ENCODE results near the gene KLHL10. TPM values are rescaled to one million over a fixed set of nuclear protein-coding genes. Genes with fewer than 3 reads are reported as not detected.

KLHL10 gene
- total and polyA plus RNA-seq, 4 donors, result 0.03 to 0.17 (median 0.07) TPM; not detected in 1

DNA sequence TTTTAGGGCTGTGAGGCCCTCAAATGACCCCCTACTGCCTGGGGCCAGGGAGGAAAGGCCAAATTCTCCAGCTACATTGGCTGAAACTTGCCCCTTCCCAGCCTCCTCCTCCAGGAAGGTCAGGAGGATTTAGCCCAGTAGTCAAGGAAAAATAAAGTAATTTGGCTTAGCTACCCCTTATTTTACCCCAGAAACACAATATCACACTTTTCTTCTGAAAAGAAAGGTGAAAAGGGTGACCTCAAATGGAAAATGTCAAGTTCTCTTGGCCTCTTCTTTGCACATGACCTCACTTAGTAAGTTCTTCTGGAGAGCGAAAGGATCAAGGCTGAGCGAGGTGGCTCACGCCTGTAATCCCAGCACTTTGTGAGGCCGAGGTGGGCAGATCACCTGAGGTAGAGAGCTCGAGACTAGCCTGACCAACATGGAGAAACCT, 43.1 kb upstream of the KLHL10 start:
- H3K27ac ChIP-seq (ENCODE audit: low read depth in 1 of 2, low read length in 2 of 2), result no peak overlapping the region
- WGBS, result 95% methylated on average over 5 of the region's 5 CpGs
- no peaks in the 10 kb centered on the region for H3K36me3 ChIP-seq (ENCODE audit: control insufficient read depth in 4 of 4, insufficient read depth in 3 of 4, low read depth in 1 of 4, low read length in 3 of 4)
- H3K4me3 ChIP-seq (ENCODE audit: low read depth in 1 of 3, low read length in 3 of 3), result no peak overlapping the region
- TF ChIP-seq RAD21 (IDR thresholded peaks at IDR 0.05), result no peak
- TF ChIP-seq HNF4A (conservative IDR thresholded peaks at IDR 0.05), result no peak
- TF ChIP-seq EGR1 (IDR thresholded peaks at IDR 0.05; ENCODE audit: low read depth in 2 of 2), result no peak
- TF ChIP-seq, protein P1, sequence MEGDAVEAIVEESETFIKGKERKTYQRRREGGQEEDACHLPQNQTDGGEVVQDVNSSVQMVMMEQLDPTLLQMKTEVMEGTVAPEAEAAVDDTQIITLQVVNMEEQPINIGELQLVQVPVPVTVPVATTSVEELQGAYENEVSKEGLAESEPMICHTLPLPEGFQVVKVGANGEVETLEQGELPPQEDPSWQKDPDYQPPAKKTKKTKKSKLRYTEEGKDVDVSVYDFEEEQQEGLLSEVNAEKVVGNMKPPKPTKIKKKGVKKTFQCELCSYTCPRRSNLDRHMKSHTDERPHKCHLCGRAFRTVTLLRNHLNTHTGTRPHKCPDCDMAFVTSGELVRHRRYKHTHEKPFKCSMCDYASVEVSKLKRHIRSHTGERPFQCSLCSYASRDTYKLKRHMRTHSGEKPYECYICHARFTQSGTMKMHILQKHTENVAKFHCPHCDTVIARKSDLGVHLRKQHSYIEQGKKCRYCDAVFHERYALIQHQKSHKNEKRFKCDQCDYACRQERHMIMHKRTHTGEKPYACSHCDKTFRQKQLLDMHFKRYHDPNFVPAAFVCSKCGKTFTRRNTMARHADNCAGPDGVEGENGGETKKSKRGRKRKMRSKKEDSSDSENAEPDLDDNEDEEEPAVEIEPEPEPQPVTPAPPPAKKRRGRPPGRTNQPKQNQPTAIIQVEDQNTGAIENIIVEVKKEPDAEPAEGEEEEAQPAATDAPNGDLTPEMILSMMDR (IDR thresholded peaks at IDR 0.05; ENCODE audit: low read depth, low read length, missing input control), result no peak
- no peak for TF ChIP-seq TAF1 (conservative IDR thresholded peaks at IDR 0.05)
- no peak for TF ChIP-seq GABPA (IDR thresholded peaks at IDR 0.05 in 1 of 2, conservative IDR thresholded peaks at IDR 0.05 in 1 of 2)
- no peak for TF ChIP-seq JUND (IDR thresholded peaks at IDR 0.05)
- TF ChIP-seq, protein P2, sequence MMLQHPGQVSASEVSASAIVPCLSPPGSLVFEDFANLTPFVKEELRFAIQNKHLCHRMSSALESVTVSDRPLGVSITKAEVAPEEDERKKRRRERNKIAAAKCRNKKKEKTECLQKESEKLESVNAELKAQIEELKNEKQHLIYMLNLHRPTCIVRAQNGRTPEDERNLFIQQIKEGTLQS (IDR thresholded peaks at IDR 0.05), result no peak
- TF ChIP-seq, protein P3, sequence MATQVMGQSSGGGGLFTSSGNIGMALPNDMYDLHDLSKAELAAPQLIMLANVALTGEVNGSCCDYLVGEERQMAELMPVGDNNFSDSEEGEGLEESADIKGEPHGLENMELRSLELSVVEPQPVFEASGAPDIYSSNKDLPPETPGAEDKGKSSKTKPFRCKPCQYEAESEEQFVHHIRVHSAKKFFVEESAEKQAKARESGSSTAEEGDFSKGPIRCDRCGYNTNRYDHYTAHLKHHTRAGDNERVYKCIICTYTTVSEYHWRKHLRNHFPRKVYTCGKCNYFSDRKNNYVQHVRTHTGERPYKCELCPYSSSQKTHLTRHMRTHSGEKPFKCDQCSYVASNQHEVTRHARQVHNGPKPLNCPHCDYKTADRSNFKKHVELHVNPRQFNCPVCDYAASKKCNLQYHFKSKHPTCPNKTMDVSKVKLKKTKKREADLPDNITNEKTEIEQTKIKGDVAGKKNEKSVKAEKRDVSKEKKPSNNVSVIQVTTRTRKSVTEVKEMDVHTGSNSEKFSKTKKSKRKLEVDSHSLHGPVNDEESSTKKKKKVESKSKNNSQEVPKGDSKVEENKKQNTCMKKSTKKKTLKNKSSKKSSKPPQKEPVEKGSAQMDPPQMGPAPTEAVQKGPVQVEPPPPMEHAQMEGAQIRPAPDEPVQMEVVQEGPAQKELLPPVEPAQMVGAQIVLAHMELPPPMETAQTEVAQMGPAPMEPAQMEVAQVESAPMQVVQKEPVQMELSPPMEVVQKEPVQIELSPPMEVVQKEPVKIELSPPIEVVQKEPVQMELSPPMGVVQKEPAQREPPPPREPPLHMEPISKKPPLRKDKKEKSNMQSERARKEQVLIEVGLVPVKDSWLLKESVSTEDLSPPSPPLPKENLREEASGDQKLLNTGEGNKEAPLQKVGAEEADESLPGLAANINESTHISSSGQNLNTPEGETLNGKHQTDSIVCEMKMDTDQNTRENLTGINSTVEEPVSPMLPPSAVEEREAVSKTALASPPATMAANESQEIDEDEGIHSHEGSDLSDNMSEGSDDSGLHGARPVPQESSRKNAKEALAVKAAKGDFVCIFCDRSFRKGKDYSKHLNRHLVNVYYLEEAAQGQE (IDR thresholded peaks at IDR 0.05), result no peak
- no peak for TF ChIP-seq SP1 (IDR thresholded peaks at IDR 0.05)
- TF ChIP-seq RXRA (IDR thresholded peaks at IDR 0.05), result peak; percentile 50 to 52
- TF ChIP-seq YY1 (IDR thresholded peaks at IDR 0.05), result no peak
- TF ChIP-seq NR2F2 (IDR thresholded peaks at IDR 0.05), result peak; percentile 85
- no peak for TF ChIP-seq FOXA2 (IDR thresholded peaks at IDR 0.05)
- TF ChIP-seq, protein P4, sequence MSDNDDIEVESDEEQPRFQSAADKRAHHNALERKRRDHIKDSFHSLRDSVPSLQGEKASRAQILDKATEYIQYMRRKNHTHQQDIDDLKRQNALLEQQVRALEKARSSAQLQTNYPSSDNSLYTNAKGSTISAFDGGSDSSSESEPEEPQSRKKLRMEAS (IDR thresholded peaks at IDR 0.05), result no peak
- H3K4me1 ChIP-seq (ENCODE audit: control insufficient read depth in 4 of 4, insufficient read depth in 4 of 4, low read length in 3 of 4), result peaks cover 0 to 7% (median 0%) of the 10 kb centered on the region in 4 donors
- no peaks in the 10 kb centered on the region for H3K27me3 ChIP-seq (ENCODE audit: control insufficient read depth in 4 of 4, insufficient read depth in 4 of 4, low read length in 3 of 4)
- no peak for DNase-seq (ENCODE audit: low spot score)
- H3K9me3 ChIP-seq (ENCODE audit: control insufficient read depth in 4 of 4, low read length in 3 of 4), result no peaks in the 10 kb centered on the region
- no peak overlapping the region for H3K9ac ChIP-seq (ENCODE audit: low read depth in 1 of 2, low read length in 2 of 2)

DNA sequence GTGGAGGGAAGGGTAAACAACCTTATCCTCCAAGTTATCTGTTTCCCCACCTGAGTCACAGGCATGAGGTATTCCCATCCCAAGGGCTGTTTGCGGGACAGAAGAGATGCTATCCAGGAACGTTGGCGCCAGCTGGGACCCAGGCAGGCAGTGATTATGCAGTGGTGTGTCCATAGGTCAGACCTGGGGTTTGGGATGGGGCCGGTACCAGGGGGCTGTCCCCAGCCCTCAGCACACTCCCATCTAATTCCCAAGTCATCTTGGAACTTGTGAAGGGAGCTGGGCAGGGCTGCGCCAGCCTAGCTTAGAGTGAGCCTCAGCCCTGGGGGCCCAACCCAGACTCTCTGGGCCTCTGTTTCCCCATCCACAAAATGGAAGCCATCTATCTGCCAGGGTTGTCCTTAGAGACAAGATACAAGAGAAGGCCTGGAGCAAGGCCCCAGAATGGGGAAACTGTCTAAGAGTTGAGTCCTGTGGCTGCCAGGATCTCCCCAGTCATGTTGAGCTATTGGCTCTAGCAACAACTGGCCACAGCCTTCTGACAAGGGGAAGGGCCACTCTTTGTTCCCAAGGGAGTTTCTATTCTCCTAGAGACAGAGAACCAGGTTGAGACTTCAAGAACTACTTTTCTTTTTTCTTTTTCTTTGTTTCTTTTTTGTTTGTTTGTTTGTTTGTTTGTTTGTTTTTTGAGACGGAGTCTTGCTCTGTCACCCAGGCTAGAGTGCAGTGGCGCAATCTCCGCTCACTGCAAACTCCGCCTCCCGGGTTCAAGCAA, 41.3 kb upstream of the KLHL10 start:
- TF ChIP-seq, protein P3 (IDR thresholded peaks at IDR 0.05), result no peak
- TF ChIP-seq TAF1 (conservative IDR thresholded peaks at IDR 0.05) (no peak), GABPA (IDR thresholded peaks at IDR 0.05 in 1 of 2, conservative IDR thresholded peaks at IDR 0.05 in 1 of 2) (no peak)
- TF ChIP-seq, protein P1 (IDR thresholded peaks at IDR 0.05; ENCODE audit: low read depth, low read length, missing input control), result no peak
- WGBS, result 90% methylated on average over 10 of the region's 10 CpGs

More for the DNA sequence above, 41.3 kb upstream of the KLHL10 start:
- Histone ChIP-seq H3K27ac (ENCODE audit: low read depth in 1 of 2, low read length in 2 of 2) (no peak overlapping the region), H3K9me3 (ENCODE audit: control insufficient read depth in 4 of 4, low read length in 3 of 4) (no peaks in the 10 kb centered on the region), H3K9ac (ENCODE audit: low read depth in 1 of 2, low read length in 2 of 2) (no peak overlapping the region), H3K27me3 (ENCODE audit: control insufficient read depth in 4 of 4, insufficient read depth in 4 of 4, low read length in 3 of 4) (no peaks in the 10 kb centered on the region), H3K4me1 (ENCODE audit: control insufficient read depth in 4 of 4, insufficient read depth in 4 of 4, low read length in 3 of 4) (peaks cover 0 to 7% (median 4%) of the 10 kb centered on the region in 4 donors), H3K4me3 (ENCODE audit: low read depth in 1 of 3, low read length in 3 of 3) (no peak overlapping the region), H3K36me3 (ENCODE audit: control insufficient read depth in 4 of 4, insufficient read depth in 3 of 4, low read depth in 1 of 4, low read length in 3 of 4) (no peaks in the 10 kb centered on the region)
- DNase-seq (ENCODE audit: low spot score), result no peak

Data from liver (tissue), 9 donors.